T-helper 22 cell (primary cell): ENCODE measurements around the gene PITX3.
"Not testable (repeated sequence)": the region's sequence is repeated elsewhere in the genome, so short reads cannot be mapped to it uniquely, and the experiment has no call there.

Experiments used
- DNase-seq: peaks from one replicate; pipeline ENCODE4 v3.0.0-alpha.2; 2020; ENCODE audit warnings: low read depth

Gene PITX3

DNA sequence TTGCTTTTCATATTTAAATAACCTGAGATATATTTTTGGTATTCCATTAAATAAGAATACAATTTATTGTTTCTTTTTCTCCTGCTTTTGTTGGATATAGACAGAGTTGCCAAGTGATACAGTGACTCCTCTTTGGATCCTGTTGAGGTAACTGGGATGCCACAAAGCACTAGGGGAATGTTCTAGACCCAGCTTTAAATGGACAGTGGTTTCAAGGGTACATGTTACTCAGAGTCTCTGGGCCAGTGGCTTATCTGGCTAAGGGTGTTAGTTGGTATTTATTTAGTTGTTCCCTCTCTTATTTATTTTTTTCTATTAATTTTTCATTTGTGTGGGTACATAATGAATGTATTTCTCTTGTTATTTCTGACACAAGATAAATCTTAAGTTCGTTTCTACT lies 13.1 kb upstream of the PITX3 start:
- no peak for DNase-seq

- not testable (repeated sequence) for DNase-seq
Measured at GRCh38 chr10:102252508-102252907, 11.2 kb upstream of the PITX3 start.

GRCh38 chr10:102247734-102248133 lies 6.4 kb upstream of the PITX3 start:
- DNase-seq: no peak

GRCh38 chr10:102246261-102246660 lies 4.9 kb upstream of the PITX3 start:
- no peak for DNase-seq

GRCh38 chr10:102245932-102246251 lies 4.6 kb upstream of the PITX3 start:
- DNase-seq: no peak

DNA sequence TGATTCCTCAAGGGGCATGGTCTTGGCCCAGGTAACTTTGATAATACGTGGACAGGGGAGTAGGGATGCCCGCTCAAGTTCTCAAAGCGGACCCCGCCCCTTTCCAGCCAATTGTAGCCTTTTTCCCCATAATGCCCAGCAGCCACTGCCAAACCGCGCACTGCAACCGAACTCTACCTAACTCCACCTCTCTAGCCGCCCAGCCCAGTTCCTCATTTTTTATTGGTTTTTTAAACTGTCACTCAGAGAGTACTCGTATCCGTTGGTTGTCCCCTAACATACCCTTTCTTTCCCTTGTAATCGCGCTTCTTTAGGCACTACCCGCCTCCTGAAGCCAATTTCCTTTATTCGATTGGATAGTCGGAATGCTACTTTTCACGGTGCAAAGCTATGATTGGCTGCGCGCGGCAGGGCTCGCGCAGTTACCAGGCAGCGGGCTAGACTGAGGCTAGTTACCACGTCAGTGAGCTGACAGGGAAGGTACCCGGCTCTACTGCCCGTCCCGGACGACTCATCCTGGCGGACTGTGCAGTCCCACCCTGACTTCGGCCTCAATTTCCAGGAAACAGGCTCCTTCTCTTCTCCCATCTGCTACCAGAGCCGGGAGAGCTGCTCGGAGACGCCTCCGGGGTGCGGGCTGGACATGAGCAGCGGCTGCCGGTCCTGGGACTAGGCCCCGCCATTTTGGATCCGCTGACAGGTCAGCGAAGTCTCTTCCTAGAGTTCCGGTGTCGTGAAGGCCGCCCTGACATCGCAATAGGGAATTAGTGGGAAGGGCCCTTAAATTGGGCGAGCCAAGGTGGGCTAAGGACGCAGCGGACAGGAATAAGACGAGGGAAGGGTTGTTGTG lies 4.0 kb upstream of the PITX3 start, which contains the start of gene GBF1:
GBF1 (plus strand) TSS at position 451 of the 850 bp plus-strand sequence. CDS start 13,407 bp downstream, outside the sequence.
- peak; percentile 84 for DNase-seq

DNA sequence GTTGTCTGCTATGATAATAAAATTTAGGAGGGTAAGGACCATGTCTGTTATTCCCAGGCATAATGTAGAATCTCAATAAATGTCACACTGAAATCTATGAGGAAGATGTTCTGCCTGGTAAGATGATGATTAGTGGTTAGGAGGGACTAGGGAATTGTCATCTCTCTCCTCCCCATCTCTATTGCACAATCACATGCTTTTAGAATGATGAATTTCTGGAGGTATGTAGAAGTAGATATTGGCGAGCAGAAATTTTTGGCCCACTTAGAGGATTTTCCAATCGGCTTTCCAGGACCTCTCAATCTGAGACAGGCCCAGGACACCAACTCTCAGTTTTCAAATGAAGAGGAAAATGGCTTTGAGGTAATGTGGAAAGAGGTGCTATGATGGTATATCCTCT lies 2.0 kb upstream of the PITX3 start:
- no peak for DNase-seq

- DNase-seq: no peak
Measured at GRCh38 chr10:102242118-102242485, 790 bp upstream of the PITX3 start.

DNA sequence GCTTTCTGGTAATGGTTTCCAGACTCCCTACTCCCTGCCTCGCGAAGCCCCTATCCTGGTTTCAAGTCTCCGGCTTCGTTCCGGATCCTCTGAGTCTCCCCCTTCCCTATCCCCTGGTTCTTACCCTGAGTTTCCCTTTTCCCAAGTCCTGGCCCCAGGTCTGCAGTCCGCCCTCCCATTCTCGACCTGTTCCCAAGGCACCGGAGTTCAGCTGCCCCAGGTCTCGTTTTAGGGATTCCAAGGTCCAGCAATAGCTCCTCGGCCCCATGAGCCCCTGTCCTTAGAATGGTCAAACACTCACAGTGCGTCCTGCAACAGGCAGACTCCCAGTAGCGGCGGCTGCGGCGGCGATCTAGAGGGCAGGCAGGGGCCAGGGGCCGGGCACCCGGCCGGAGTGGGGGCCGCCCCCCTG lies 274 bp downstream of the PITX3 start:
- DNase-seq: no peak

DNA sequence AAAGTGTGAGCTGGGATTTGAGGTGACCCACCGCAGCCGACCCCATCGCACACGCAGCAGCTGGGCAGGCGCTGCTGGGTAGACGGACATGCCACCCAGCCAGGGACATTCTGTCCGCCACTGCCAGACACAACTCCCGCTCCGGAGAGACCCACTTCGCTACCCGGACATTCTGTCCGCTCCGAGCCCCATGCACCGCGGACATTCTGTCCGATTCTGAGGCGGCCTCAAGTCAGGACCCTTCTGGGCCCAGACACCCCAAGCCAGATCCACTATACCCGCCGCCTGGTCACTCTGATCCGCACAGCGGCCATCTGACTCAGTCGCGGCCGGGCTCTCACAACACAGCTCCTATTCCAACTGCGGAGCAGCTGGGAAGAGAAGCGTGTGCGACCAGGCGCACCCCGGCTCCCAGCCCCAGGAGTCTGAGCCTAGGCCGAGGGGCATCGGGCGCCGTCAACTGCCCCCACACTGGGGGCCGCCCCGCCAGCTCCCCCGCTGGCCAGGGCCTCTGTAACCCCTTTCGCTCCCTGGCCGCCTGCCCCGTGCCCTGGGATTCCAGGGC lies 763 bp downstream of the PITX3 start:
- DNase-seq: no peak

DNA sequence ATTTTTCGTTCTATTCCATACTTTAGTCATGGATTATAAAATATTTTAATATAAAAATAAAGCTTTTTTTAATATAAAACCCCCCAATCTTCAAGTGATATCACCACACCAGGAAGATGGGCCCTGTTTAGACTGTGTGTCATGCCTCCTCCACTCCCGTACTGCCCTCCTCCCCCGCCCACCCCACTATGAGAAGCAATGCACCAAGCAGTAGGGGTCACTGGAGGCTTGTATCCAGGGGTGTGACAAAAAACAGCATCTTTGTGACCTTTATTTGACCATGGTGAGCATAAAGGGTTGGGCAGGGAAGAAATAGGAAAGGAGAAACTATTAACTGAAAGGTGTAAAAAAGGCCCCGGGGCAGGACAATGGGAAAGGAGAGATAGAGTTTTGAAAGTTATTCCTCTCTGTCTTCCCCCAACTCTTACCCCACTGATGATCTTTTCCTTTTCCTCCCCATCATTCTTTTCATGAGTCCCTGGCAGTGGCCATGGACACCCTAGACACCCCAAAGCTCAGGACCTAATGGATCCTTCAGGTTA lies 3.5 kb downstream of the PITX3 start:
- DNase-seq: no peak

- no peak for DNase-seq
Measured at GRCh38 chr10:102236006-102236405, 5.3 kb downstream of the PITX3 start.

- no peak for DNase-seq
Measured at GRCh38 chr10:102235598-102235920, 5.8 kb downstream of the PITX3 start.

- no peak for DNase-seq
Measured at GRCh38 chr10:102234888-102235597, 6.3 kb downstream of the PITX3 start.

- DNase-seq: no peak
Measured at GRCh38 chr10:102233997-102234396, 7.3 kb downstream of the PITX3 start.

GRCh38 chr10:102231357-102232318 lies 9.7 kb downstream of the PITX3 start:
- DNase-seq: peak; percentile 28

- no peak for DNase-seq
Measured at GRCh38 chr10:102230861-102231356, 10.4 kb downstream of the PITX3 start.

GRCh38 chr10:102230264-102230860 lies 10.9 kb downstream of the PITX3 start:
- DNase-seq: no peak

DNA sequence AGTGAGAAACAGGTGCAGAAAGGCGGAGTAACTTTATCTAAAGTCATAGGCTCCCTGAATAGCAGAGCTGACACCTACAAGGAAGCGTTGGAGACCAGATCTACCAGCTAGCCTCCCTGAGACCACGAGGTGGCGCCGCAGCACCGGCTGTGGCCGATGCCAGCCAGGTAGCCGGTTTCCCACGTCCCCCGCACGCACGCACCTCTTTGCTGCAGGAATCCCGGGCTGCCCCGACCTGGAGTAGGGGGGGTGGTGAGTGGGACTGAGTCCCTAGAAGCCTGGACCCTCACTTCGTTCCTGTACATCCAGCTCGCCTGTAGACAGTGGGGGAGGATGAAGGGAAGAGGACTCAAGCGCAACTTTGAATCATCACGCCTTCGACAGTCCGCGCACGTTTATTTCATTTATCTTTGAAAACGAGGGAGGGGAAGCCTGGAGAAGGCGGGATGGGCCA lies 11.5 kb downstream of the PITX3 start:
- peak; percentile 68 for DNase-seq

GRCh38 chr10:102227050-102227449 lies 14.3 kb downstream of the PITX3 start:
- DNase-seq: no peak

- no peak for DNase-seq
Measured at GRCh38 chr10:102226542-102226870, 14.8 kb downstream of the PITX3 start.
